ENCODE data around the gene SERPINE3. TPM values are rescaled to one million over a fixed set of nuclear protein-coding genes. Genes with fewer than 3 reads are reported as not detected.

SERPINE3 gene
- total and polyA plus RNA-seq, 9 donors = 0.07 to 0.51 (median 0.27) TPM; not detected in 3

DNA sequence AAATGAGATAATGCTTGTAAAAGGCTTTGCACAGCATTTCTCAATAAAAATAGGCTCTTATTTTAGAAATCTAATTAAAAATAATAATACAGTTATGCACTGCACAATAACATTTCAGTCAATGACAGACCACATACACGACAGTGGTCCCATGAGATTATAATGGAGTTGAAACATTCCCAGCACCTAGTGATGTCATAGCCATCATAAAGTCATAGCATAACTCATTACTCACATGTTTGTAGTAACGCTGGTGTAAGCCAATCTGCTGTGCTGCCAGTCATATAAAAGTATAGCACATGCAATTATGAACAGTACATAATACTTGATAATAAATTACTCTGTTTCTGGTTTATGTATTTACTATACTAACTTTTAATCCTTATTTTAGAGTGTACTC lies 12.7 kb upstream of the SERPINE3 start:
- Histone ChIP-seq H3K27me3 (ENCODE audit: control insufficient read depth, insufficient read depth, low read length) (no peaks in the 10 kb centered on the region), H3K4me1 (ENCODE audit: control insufficient read depth, insufficient read depth, low read length) (no peaks in the 10 kb centered on the region), H3K9me3 (replicated peaks; ENCODE audit: control insufficient read depth, low read depth, low read length) (no peaks in the 10 kb centered on the region), H3K27ac (ENCODE audit: low read length) (no peak overlapping the region), H3K4me3 (ENCODE audit: low read length) (no peak overlapping the region), H3K36me3 (ENCODE audit: control insufficient read depth, insufficient read depth, low read length) (no peaks in the 10 kb centered on the region)
- WGBS (ENCODE audit: insufficient coverage) = no CpG with 5 or more reads among the region's 2 CpGs
- DNase-seq = no peak

DNA sequence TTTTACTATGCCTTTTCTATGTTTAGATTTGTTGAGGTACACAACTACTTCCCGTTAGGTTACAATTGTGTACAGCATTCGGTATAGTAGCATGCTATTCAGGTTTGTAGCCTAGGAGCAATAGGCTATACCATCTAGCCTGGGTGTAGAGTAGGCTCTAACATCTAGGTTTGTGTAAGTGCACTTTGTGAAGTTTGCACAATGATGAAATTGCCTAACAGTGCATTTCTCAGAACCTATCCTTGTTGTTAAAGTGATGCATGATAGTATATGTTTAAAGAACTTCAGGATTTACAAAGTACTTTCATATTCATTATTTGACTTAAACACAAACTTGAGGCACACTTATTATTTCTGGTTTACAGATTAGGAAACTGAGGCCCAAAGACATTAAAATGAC lies 11.5 kb upstream of the SERPINE3 start:
- 83% methylated on average over 1 of the region's 2 CpGs for WGBS (ENCODE audit: insufficient coverage)
- no peaks in the 10 kb centered on the region for H3K4me1 ChIP-seq (ENCODE audit: control insufficient read depth, insufficient read depth, low read length)
- no peak for DNase-seq
- H3K36me3 ChIP-seq (ENCODE audit: control insufficient read depth, insufficient read depth, low read length) = no peaks in the 10 kb centered on the region
- H3K27me3 ChIP-seq (ENCODE audit: control insufficient read depth, insufficient read depth, low read length) = no peaks in the 10 kb centered on the region
- no peaks in the 10 kb centered on the region for H3K9me3 ChIP-seq (replicated peaks; ENCODE audit: control insufficient read depth, low read depth, low read length)
- H3K4me3 ChIP-seq (ENCODE audit: low read length) = no peak overlapping the region
- no peak overlapping the region for H3K27ac ChIP-seq (ENCODE audit: low read length)

DNA sequence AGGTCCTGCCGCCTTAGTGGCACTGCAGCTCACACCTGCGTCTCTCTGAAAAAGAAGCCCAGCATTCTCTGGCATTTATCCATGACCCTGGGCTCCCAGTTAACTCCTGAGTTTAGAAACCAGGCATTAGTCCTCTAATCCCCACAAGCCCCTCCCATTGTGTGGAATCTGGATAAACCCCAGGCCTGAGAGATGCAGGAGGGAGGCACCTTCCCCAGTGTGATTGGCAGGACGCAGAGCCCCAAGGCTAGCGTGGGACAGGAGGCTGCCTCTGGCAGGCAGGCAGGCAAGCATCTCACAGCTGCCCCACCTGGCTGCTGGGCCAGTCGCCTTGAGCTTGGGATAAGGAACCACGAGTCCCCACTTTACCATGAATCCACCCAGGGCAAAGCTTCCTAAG lies 11.0 kb upstream of the SERPINE3 start:
- H3K4me3 ChIP-seq (ENCODE audit: low read length) = no peak overlapping the region
- DNase-seq = no peak
- 49% methylated on average over 4 of the region's 6 CpGs for WGBS (ENCODE audit: insufficient coverage)
- H3K27ac ChIP-seq (ENCODE audit: low read length) = no peak overlapping the region
- no peaks in the 10 kb centered on the region for H3K9me3 ChIP-seq (replicated peaks; ENCODE audit: control insufficient read depth, low read depth, low read length)
- H3K27me3 ChIP-seq (ENCODE audit: control insufficient read depth, insufficient read depth, low read length) = no peaks in the 10 kb centered on the region
- no peaks in the 10 kb centered on the region for H3K36me3 ChIP-seq (ENCODE audit: control insufficient read depth, insufficient read depth, low read length)
- H3K4me1 ChIP-seq (ENCODE audit: control insufficient read depth, insufficient read depth, low read length) = no peaks in the 10 kb centered on the region

GRCh38 chr13:51329606-51330005 lies 9.9 kb upstream of the SERPINE3 start:
- no peak overlapping the region for H3K27ac ChIP-seq (ENCODE audit: low read length)
- no peaks in the 10 kb centered on the region for H3K9me3 ChIP-seq (replicated peaks; ENCODE audit: control insufficient read depth, low read depth, low read length)
- DNase-seq = no peak
- no peaks in the 10 kb centered on the region for H3K27me3 ChIP-seq (ENCODE audit: control insufficient read depth, insufficient read depth, low read length)
- H3K4me3 ChIP-seq (ENCODE audit: low read length) = no peak overlapping the region
- H3K4me1 ChIP-seq (ENCODE audit: control insufficient read depth, insufficient read depth, low read length) = no peaks in the 10 kb centered on the region
- 82% methylated on average over 1 of the region's 3 CpGs for WGBS (ENCODE audit: insufficient coverage)
- H3K36me3 ChIP-seq (ENCODE audit: control insufficient read depth, insufficient read depth, low read length) = no peaks in the 10 kb centered on the region

DNA sequence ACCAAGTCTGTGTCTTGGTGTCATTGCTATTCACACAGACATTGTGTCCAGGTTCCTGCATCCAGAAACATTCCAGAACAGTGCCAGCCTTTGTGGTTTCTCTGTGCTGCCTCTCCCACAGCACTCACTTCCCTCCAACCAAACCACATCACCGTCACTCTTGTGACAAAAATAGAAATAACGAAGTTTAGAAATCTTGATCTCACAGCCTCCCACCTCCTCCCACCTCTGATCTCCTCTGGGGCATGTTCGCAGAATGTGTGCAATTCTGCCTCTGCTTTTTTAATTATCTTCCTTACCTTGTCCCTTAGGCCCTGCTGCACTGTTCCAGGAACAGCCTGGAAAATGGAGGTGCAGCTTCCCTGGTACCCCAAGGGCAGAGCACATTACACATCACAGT lies 8.7 kb upstream of the SERPINE3 start:
- Histone ChIP-seq H3K27me3 (ENCODE audit: control insufficient read depth, insufficient read depth, low read length) (no peaks in the 10 kb centered on the region), H3K27ac (ENCODE audit: low read length) (no peak overlapping the region), H3K4me3 (ENCODE audit: low read length) (no peak overlapping the region), H3K9me3 (replicated peaks; ENCODE audit: control insufficient read depth, low read depth, low read length) (no peaks in the 10 kb centered on the region), H3K36me3 (ENCODE audit: control insufficient read depth, insufficient read depth, low read length) (no peaks in the 10 kb centered on the region), H3K4me1 (ENCODE audit: control insufficient read depth, insufficient read depth, low read length) (no peaks in the 10 kb centered on the region)
- WGBS (ENCODE audit: insufficient coverage) = 41% methylated on average over 3 of the region's 3 CpGs
- no peak for DNase-seq

DNA sequence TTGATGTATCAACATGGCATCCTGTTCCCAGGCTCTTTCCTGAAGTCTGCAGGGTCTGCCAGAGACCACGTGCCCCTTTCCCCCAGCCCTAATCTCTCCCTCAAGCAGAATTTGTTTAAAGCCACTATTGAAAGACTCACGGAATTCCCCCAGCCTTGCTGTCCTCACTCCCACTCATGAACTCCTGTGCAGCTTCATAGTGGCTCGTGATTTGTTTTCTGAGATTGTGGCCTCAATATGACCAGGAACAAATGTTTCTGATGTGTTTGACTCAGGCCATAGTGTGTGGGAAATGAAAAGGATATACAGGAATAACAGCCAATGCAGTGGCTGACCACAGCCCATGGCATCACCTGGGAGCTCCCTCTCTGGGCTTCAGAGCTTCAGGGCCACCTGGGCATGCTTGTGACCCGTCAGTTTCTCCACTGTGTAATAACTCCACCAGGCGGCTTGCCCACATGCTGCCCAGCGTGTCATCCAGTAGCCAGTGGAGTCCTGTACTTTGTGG lies 8.1 kb upstream of the SERPINE3 start:
- H3K27ac ChIP-seq (ENCODE audit: low read length) = no peak overlapping the region
- no peak overlapping the region for H3K4me3 ChIP-seq (ENCODE audit: low read length)
- WGBS (ENCODE audit: insufficient coverage) = 62% methylated on average over 4 of the region's 6 CpGs

GRCh38 chr13:51332566-51333361 lies 6.7 kb upstream of the SERPINE3 start:
- Histone ChIP-seq H3K4me1 (ENCODE audit: control insufficient read depth, insufficient read depth, low read length) (no peaks in the 10 kb centered on the region), H3K36me3 (ENCODE audit: control insufficient read depth, insufficient read depth, low read length) (no peaks in the 10 kb centered on the region), H3K27ac (ENCODE audit: low read length) (no peak overlapping the region), H3K27me3 (ENCODE audit: control insufficient read depth, insufficient read depth, low read length) (no peaks in the 10 kb centered on the region), H3K9me3 (replicated peaks; ENCODE audit: control insufficient read depth, low read depth, low read length) (no peaks in the 10 kb centered on the region), H3K4me3 (ENCODE audit: low read length) (no peak overlapping the region)
- WGBS (ENCODE audit: insufficient coverage) = 80% methylated on average over 1 of the region's 2 CpGs
- DNase-seq = no peak

More for the DNA sequence above, 8.1 kb upstream of the SERPINE3 start:
- no peak for DNase-seq
- H3K9me3 ChIP-seq (replicated peaks; ENCODE audit: control insufficient read depth, low read depth, low read length) = no peaks in the 10 kb centered on the region
- no peaks in the 10 kb centered on the region for H3K4me1 ChIP-seq (ENCODE audit: control insufficient read depth, insufficient read depth, low read length)
- H3K36me3 ChIP-seq (ENCODE audit: control insufficient read depth, insufficient read depth, low read length) = no peaks in the 10 kb centered on the region
- no peaks in the 10 kb centered on the region for H3K27me3 ChIP-seq (ENCODE audit: control insufficient read depth, insufficient read depth, low read length)

GRCh38 chr13:51333421-51333820 lies 6.1 kb upstream of the SERPINE3 start:
- H3K27ac ChIP-seq (ENCODE audit: low read length) = no peak overlapping the region
- no peaks in the 10 kb centered on the region for H3K9me3 ChIP-seq (replicated peaks; ENCODE audit: control insufficient read depth, low read depth, low read length)
- DNase-seq = no peak
- no peak overlapping the region for H3K4me3 ChIP-seq (ENCODE audit: low read length)
- H3K4me1 ChIP-seq (ENCODE audit: control insufficient read depth, insufficient read depth, low read length) = no peaks in the 10 kb centered on the region
- H3K36me3 ChIP-seq (ENCODE audit: control insufficient read depth, insufficient read depth, low read length) = no peaks in the 10 kb centered on the region
- no peaks in the 10 kb centered on the region for H3K27me3 ChIP-seq (ENCODE audit: control insufficient read depth, insufficient read depth, low read length)

GRCh38 chr13:51333826-51334225 lies 5.7 kb upstream of the SERPINE3 start:
- H3K36me3 ChIP-seq (ENCODE audit: control insufficient read depth, insufficient read depth, low read length) = no peaks in the 10 kb centered on the region
- H3K9me3 ChIP-seq (replicated peaks; ENCODE audit: control insufficient read depth, low read depth, low read length) = no peaks in the 10 kb centered on the region
- H3K27ac ChIP-seq (ENCODE audit: low read length) = no peak overlapping the region
- no peak for DNase-seq
- H3K4me1 ChIP-seq (ENCODE audit: control insufficient read depth, insufficient read depth, low read length) = no peaks in the 10 kb centered on the region
- H3K27me3 ChIP-seq (ENCODE audit: control insufficient read depth, insufficient read depth, low read length) = no peaks in the 10 kb centered on the region
- no peak overlapping the region for H3K4me3 ChIP-seq (ENCODE audit: low read length)

DNA sequence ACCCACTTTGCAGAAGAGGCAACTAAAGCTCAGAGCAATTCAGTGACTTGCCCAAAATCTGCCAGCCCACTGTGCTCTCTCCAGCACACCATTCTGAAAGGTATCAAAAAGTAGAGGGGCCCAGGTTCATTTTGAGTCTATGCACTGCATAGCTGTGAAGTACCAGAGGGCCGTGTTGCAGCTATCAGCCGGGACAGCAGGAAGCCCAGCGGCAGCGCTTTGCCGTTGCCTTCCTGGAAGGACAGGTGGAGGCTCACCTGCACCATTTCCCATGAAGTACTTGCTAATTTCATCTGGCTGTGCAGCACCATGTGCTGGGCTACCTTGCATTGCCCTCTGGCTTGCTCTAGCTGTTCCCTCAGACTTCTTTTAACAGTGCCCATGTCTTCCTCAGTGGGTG lies 2.7 kb upstream of the SERPINE3 start:
- Histone ChIP-seq H3K9me3 (replicated peaks; ENCODE audit: control insufficient read depth, low read depth, low read length) (no peaks in the 10 kb centered on the region), H3K36me3 (ENCODE audit: control insufficient read depth, insufficient read depth, low read length) (no peaks in the 10 kb centered on the region), H3K4me1 (ENCODE audit: control insufficient read depth, insufficient read depth, low read length) (no peaks in the 10 kb centered on the region), H3K4me3 (ENCODE audit: low read length) (no peak overlapping the region), H3K27me3 (ENCODE audit: control insufficient read depth, insufficient read depth, low read length) (no peaks in the 10 kb centered on the region), H3K27ac (ENCODE audit: low read length) (no peak overlapping the region)
- DNase-seq = no peak
- WGBS (ENCODE audit: insufficient coverage) = 62% methylated on average over 5 of the region's 5 CpGs
